Measurements from ENCODE around the gene SV2B.
A peak's percentile ranks its signal among the peaks of the same experiment; 100 is the strongest.

The SV2B gene

GRCh38 chr15:91135201-91136130 is 35.4 kb downstream of the SV2B start:
- DNase-seq (ENCODE audit: insufficient read length, low spot score) (no peak), FAIRE-seq (no peak)
- TF ChIP-seq CTCF (IDR thresholded peaks at IDR 0.05; ENCODE audit: insufficient read depth, missing control alignments), result no peak

- FAIRE-seq, result no peak
- TF ChIP-seq CTCF (IDR thresholded peaks at IDR 0.05; ENCODE audit: insufficient read depth, missing control alignments), result no peak
- DNase-seq (ENCODE audit: insufficient read length, low spot score), result no peak
These were observed 36.4 kb downstream of the SV2B start for GRCh38 chr15:91136386-91136923.

GRCh38 chr15:91140601-91141000 is 40.5 kb downstream of the SV2B start:
- DNase-seq (ENCODE audit: insufficient read length, low spot score) (no peak), FAIRE-seq (no peak)
- no peak for TF ChIP-seq CTCF (IDR thresholded peaks at IDR 0.05; ENCODE audit: insufficient read depth, missing control alignments)

GRCh38 chr15:91141097-91141496 is 41.0 kb downstream of the SV2B start:
- no peak for TF ChIP-seq CTCF (IDR thresholded peaks at IDR 0.05; ENCODE audit: insufficient read depth, missing control alignments)
- no peak for FAIRE-seq
- DNase-seq (ENCODE audit: insufficient read length, low spot score), result no peak

GRCh38 chr15:91142106-91142744 is 42.2 kb downstream of the SV2B start:
- DNase-seq (ENCODE audit: insufficient read length, low spot score), result no peak
- FAIRE-seq, result peak; percentile 81
- TF ChIP-seq CTCF (IDR thresholded peaks at IDR 0.05; ENCODE audit: insufficient read depth, missing control alignments), result peak; percentile 39

- FAIRE-seq (no peak), DNase-seq (ENCODE audit: insufficient read length, low spot score) (no peak)
- no peak for TF ChIP-seq CTCF (IDR thresholded peaks at IDR 0.05; ENCODE audit: insufficient read depth, missing control alignments)
These were observed 42.9 kb downstream of the SV2B start for GRCh38 chr15:91142946-91143345.
